Peyer's patch (tissue), 4 donors: ENCODE results near the gene SPDYE3.

Source experiments
- CTCF ChIP-seq, 6 experiments: fragments of 450-650 bp in 4 of 6; fragments of 200-600 bp in 2 of 6; sonication (generic) in 1 of 6; IDR thresholded peaks; one replicate each; pipeline ENCODE4 v1.5.1; 2017 to 2019; ENCODE audit warnings: antibody characterized with exemption in 6 of 6, mild to moderate bottlenecking in 3 of 6, moderate library complexity in 1 of 6
- POLR2A ChIP-seq, 2 donors: fragments of 450-650 bp; IDR thresholded peaks; one replicate each; pipeline ENCODE4 v1.5.1; 2017; ENCODE audit warnings: antibody characterized with exemption in 2 of 2, mild to moderate bottlenecking in 2 of 2, moderate library complexity in 2 of 2

- TF ChIP-seq CTCF (IDR thresholded peaks at IDR 0.05) (no peak), POLR2A (IDR thresholded peaks at IDR 0.05) (no peak)
Observed at GRCh38 chr7:100353685-100354330, 46.3 kb downstream of the SPDYE3 start.
